Vagina (tissue), 2 donors: ENCODE results near the gene SCN3A.

Experiments
- CTCF ChIP-seq, 3 experiments: fragments of 450-650 bp in 2 of 3; fragments of 200-600 bp in 1 of 3; sonication (generic) in 1 of 3; IDR thresholded peaks; one replicate each; pipeline ENCODE4 v1.5.1; 2017 to 2019; ENCODE audit warnings: antibody characterized with exemption in 3 of 3, mild to moderate bottlenecking in 2 of 3, moderate library complexity in 2 of 3
- POLR2A ChIP-seq, 2 donors: fragments of 450-650 bp; IDR thresholded peaks; one replicate each; pipeline ENCODE4 v1.6.1; 2017; ENCODE audit warnings: antibody characterized with exemption in 2 of 2, mild to moderate bottlenecking in 2 of 2, moderate library complexity in 2 of 2
- POLR2AphosphoS5 ChIP-seq, 2 donors: sonication (generic); formaldehyde crosslinking; IDR thresholded peaks; one replicate each; pipeline ENCODE4 v1.9.0; 2017; ENCODE audit warnings: antibody characterized with exemption in 2 of 2, mild to moderate bottlenecking in 2 of 2, low read depth in 1 of 2; ENCODE audit not compliant: insufficient read depth in 1 of 2

GRCh38 chr2:165251366-165251765 lies 47.5 kb upstream of the SCN3A start:
- no peak for TF ChIP-seq CTCF (IDR thresholded peaks at IDR 0.05)
- no peak for TF ChIP-seq POLR2A (IDR thresholded peaks at IDR 0.05)
- TF ChIP-seq POLR2AphosphoS5 (IDR thresholded peaks at IDR 0.05; ENCODE audit: insufficient read depth in 1 of 2, low read depth in 1 of 2): no peak
